Naive B cell (primary cell): ENCODE results near the gene PLA2G6. TPM values are rescaled to one million over a fixed set of nuclear protein-coding genes. Genes with fewer than 3 reads are reported as not detected.

Experiments used
- ATAC-seq, 2 donors: fragments of 150-1000 bp; cut with Tn5 transposase; 2 replicates each; pipeline ENCODE4 v1.10.0; 2021; ENCODE audit warnings: low read depth in 2 of 2, mild to moderate bottlenecking in 2 of 2, moderate library complexity in 2 of 2
- DNase-seq: peaks from one replicate; pipeline ENCODE4 v3.0.0; 2022
- H3K27ac Mint-ChIP-seq, 6 donors: one replicate each; pipeline ENCODE4 v1.8.0; 2020 to 2022; ENCODE audit warnings: mild to moderate bottlenecking in 6 of 6, mixed read lengths in 6 of 6, moderate library complexity in 5 of 6, inconsistent platforms in 2 of 6
- H3K27me3 Mint-ChIP-seq, 3 donors: one replicate each; pipeline ENCODE4 v1.8.0; 2021 to 2022; ENCODE audit warnings: mixed read lengths in 3 of 3, mild to moderate bottlenecking in 1 of 3
- H3K36me3 Mint-ChIP-seq, 2 donors: one replicate each; pipeline ENCODE4 v1.8.0; 2020 to 2022; ENCODE audit warnings: mixed read lengths in 2 of 2, inconsistent platforms in 1 of 2, mild to moderate bottlenecking in 1 of 2
- H3K4me1 Mint-ChIP-seq, 3 donors: one replicate each; pipeline ENCODE4 v1.8.0; 2020 to 2022; ENCODE audit warnings: mixed read lengths in 3 of 3, inconsistent platforms in 1 of 3, mild to moderate bottlenecking in 1 of 3, moderate library complexity in 1 of 3
- H3K4me3 Mint-ChIP-seq, 8 donors: one replicate each; pipeline ENCODE4 v1.8.0; 2020 to 2022; ENCODE audit warnings: mild to moderate bottlenecking in 8 of 8, mixed read lengths in 8 of 8, moderate library complexity in 8 of 8, inconsistent platforms in 2 of 8
- H3K9me3 Mint-ChIP-seq, 7 donors: one replicate each; pipeline ENCODE4 v1.8.0; 2020 to 2022; ENCODE audit warnings: mixed read lengths in 7 of 7, mild to moderate bottlenecking in 5 of 7, inconsistent platforms in 2 of 7, moderate library complexity in 1 of 7
- polyA plus RNA-seq, 6 donors: library from polyadenylated mRNA; unstranded; fragments of 300-500 nt; fragmentation: Illumina TruSeq; gene quantifications; one replicate each; pipeline ENCODE4 v1.2.3, GENCODE V29; 2021; ENCODE audit warnings: low read depth in 6 of 6

PLA2G6 gene
- polyA plus RNA-seq, 6 donors from 2014 or later = 2.7 to 7.6 (median 3.9) TPM; not detected in 1

DNA sequence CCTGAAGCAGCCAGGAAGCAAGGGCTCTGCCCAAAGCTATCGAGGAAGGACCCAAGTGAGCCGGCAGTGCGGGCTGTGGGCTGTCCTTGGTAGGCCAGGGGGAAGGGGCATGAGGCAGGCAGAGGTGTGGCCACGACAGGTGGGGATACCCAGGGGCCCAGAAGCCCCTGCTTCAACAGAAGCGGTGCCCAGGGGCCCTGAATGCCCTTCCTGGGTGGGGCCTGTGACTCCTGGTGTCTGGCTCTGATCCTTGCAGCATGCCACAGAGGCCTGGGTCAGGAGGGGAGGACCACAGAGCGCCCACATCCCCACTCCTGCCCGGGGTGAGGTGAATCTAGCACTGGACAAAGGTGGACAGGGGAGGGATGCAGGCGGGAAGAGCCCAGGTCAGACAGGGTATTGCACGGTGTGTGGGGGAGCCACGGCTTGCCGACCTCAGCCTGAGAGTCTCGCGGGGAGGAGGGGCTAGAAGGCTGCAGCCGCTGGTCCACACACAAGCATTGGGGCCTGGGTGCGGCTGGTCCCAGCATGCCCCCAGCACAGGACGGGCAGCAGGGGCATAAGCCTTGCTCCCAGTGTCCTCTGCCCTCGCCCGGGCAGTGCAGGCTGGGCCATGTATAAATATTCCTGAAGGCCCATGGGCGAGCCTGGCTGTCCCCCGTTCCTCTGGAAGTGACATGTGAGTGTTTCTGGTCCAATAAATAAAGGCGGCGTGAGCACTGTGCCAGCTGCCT is 39.2 kb upstream of the PLA2G6 start:
- DNase-seq (no peak), ATAC-seq (no peak)
- H3K9me3 Mint-ChIP-seq = no peaks in the 10 kb centered on the region
- peak overlapping the region in 2 of 6 donors; percentile 79 to 92 for H3K27ac Mint-ChIP-seq
- no peak overlapping the region for H3K4me3 Mint-ChIP-seq
- H3K36me3 Mint-ChIP-seq = peaks cover 0 to 7% of the 10 kb centered on the region in 2 donors
- no peaks in the 10 kb centered on the region for H3K27me3 Mint-ChIP-seq
- H3K4me1 Mint-ChIP-seq = no peaks in the 10 kb centered on the region

DNA sequence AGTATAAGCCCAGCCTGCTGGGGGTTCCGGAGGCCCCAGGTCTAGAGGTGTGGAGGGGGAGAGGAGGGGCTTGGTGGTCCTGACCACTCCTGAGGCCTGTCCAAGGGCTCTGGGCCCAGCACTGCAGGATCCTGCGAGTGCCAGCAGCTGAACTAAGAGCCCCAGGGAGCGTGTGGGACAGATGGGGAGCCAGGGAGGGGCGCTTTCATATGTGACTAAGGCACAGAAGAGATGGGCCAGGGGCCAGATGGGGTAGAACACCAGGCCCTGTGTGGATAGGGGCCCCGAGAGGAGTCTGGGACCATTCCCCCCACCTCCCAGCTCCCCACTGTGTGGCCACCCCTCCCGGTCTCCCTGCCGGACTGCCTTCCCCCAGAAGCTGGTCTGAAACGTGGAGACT is 38.5 kb upstream of the PLA2G6 start:
- ATAC-seq (no peak), DNase-seq (no peak)
- H3K4me1 Mint-ChIP-seq = peaks cover 0 to under 1% (median under 1%) of the 10 kb centered on the region in 3 donors
- peaks cover 0 to under 1% (median 0%) of the 10 kb centered on the region in 3 donors for H3K27me3 Mint-ChIP-seq
- H3K9me3 Mint-ChIP-seq = no peaks in the 10 kb centered on the region
- no peak overlapping the region for H3K4me3 Mint-ChIP-seq
- peaks cover 0 to 3% of the 10 kb centered on the region in 2 donors for H3K36me3 Mint-ChIP-seq
- H3K27ac Mint-ChIP-seq = no peak overlapping the region

GRCh38 chr22:38219632-38220031 is 38.0 kb upstream of the PLA2G6 start:
- Mint-ChIP-seq H3K4me3 (no peak overlapping the region), H3K9me3 (no peaks in the 10 kb centered on the region), H3K27ac (no peak overlapping the region), H3K4me1 (peaks cover 4 to 5% (median 4%) of the 10 kb centered on the region in 3 donors), H3K36me3 (no peaks in the 10 kb centered on the region), H3K27me3 (peaks cover 0 to 5% (median 0%) of the 10 kb centered on the region in 3 donors)
- DNase-seq = no peak
- ATAC-seq = no peak

GRCh38 chr22:38218661-38219622 is 37.3 kb upstream of the PLA2G6 start:
- no peaks in the 10 kb centered on the region for H3K36me3 Mint-ChIP-seq
- H3K27me3 Mint-ChIP-seq = peaks cover 0 to 5% (median 0%) of the 10 kb centered on the region in 3 donors
- H3K4me3 Mint-ChIP-seq = no peak overlapping the region
- H3K4me1 Mint-ChIP-seq = peaks cover 4 to 9% (median 5%) of the 10 kb centered on the region in 3 donors
- ATAC-seq (no peak), DNase-seq (no peak)
- no peaks in the 10 kb centered on the region for H3K9me3 Mint-ChIP-seq
- H3K27ac Mint-ChIP-seq = peak overlapping the region in 1 of 6 donors; percentile 36

DNA sequence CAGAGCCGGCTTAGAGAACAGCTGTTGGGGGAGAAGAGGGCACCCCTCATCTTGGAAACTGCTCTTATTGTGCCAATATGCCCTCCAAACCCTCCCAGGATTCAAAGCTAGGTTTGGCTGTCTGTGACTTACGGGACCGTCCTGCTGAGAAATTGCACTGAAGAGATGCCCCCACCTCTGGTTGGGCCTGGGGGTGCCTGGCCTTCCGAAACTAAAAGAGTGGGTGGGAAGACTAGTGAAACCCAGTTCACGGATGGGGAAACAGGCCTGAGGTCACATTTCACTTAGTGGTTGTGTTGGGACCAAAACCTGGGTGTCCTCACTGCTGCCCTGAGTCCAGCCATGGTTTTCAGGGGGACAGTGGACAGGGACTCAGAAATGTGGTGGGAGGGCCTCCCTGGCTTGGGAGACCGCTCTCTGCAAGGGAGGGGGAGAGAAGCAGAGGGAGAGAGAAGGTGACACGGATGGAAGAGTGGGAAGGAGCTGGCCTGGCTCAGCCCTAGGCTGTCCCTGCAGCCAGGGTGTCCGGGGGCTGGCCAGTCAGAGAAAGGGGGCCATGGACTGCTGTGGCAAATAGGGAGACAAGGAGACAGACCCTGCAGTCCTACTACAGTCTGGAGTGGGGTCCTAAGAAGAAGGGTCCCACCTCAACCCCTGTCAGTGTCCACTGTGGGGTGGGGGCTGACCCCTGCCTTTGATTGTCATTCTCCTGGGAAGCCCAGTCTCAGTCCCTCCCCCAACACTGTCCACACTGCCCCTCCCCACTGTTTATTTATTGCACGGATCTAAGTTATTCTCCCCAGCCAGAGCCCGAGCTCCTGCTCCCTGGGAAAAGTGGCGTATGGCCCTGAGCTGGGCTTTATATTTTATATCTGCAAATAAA is 33.8 kb upstream of the PLA2G6 start:
- DNase-seq (no peak), ATAC-seq (no peak)
- H3K27me3 Mint-ChIP-seq = peaks cover 0 to 9% (median 0%) of the 10 kb centered on the region in 3 donors
- no peaks in the 10 kb centered on the region for H3K36me3 Mint-ChIP-seq
- H3K27ac Mint-ChIP-seq = peak overlapping the region in 3 of 6 donors; percentile 29 to 72 (median 49)
- peaks cover 10 to 14% (median 12%) of the 10 kb centered on the region in 3 donors for H3K4me1 Mint-ChIP-seq
- H3K9me3 Mint-ChIP-seq = no peaks in the 10 kb centered on the region
- H3K4me3 Mint-ChIP-seq = peak overlapping the region in 6 of 8 donors; percentile 21 to 82 (median 60)

GRCh38 chr22:38214302-38215056 is 32.8 kb upstream of the PLA2G6 start:
- ATAC-seq (peak; percentile 76 to 82), DNase-seq (peak; percentile 54)
- Mint-ChIP-seq H3K27ac (peak overlapping the region in 2 of 6 donors; percentile 29 to 59), H3K4me1 (peaks cover 10 to 14% (median 12%) of the 10 kb centered on the region in 3 donors), H3K4me3 (peak overlapping the region in 7 of 8 donors; percentile 52 to 82 (median 70)), H3K9me3 (no peaks in the 10 kb centered on the region), H3K36me3 (no peaks in the 10 kb centered on the region), H3K27me3 (peaks cover 0 to 12% (median 0%) of the 10 kb centered on the region in 3 donors)

DNA sequence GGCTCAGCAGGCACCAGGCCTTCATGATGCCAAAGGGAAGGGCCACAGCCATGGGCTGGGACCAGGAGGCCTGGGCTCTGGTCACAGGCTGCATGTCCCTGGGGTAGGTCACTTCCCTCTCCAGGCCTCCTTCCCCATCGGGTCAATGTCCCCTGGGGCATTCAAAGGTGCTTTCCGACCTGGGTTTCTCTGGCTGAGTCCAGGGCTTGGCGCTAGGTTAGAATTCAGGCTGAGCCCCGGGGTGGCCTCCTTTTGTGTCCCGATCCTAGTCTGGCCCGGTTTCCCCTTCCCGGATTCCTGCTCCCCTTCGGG is 32.3 kb upstream of the PLA2G6 start:
- Mint-ChIP-seq H3K27ac (peak overlapping the region in 1 of 6 donors; percentile 59), H3K27me3 (peaks cover 0 to 12% (median 0%) of the 10 kb centered on the region in 3 donors), H3K4me3 (peak overlapping the region in 7 of 8 donors; percentile 46 to 82 (median 70)), H3K36me3 (no peaks in the 10 kb centered on the region), H3K9me3 (no peaks in the 10 kb centered on the region), H3K4me1 (peaks cover 10 to 14% (median 12%) of the 10 kb centered on the region in 3 donors)
- no peak for DNase-seq
- ATAC-seq = peak in 1 of 2 donors; percentile 4

GRCh38 chr22:38213319-38213989 is 31.8 kb upstream of the PLA2G6 start:
- DNase-seq (no peak), ATAC-seq (no peak)
- H3K27me3 Mint-ChIP-seq = peaks cover 0 to 12% (median 0%) of the 10 kb centered on the region in 3 donors
- H3K4me1 Mint-ChIP-seq = peaks cover 12 to 18% (median 12%) of the 10 kb centered on the region in 3 donors
- peak overlapping the region in 2 of 6 donors; percentile 81 to 93 for H3K27ac Mint-ChIP-seq
- H3K36me3 Mint-ChIP-seq = no peaks in the 10 kb centered on the region
- H3K4me3 Mint-ChIP-seq = peak overlapping the region in 6 of 8 donors; percentile 19 to 75 (median 44)
- H3K9me3 Mint-ChIP-seq = no peaks in the 10 kb centered on the region

- Mint-ChIP-seq H3K27me3 (peaks cover 0 to 12% (median 0%) of the 10 kb centered on the region in 3 donors), H3K4me3 (peak overlapping the region in 1 of 8 donors; percentile 24), H3K4me1 (peaks cover 12 to 24% (median 16%) of the 10 kb centered on the region in 3 donors), H3K36me3 (no peaks in the 10 kb centered on the region), H3K9me3 (no peaks in the 10 kb centered on the region), H3K27ac (peak overlapping the region in 1 of 6 donors; percentile 89)
- DNase-seq (no peak), ATAC-seq (no peak)
These were observed 30.8 kb upstream of the PLA2G6 start for GRCh38 chr22:38212442-38212841.

DNA sequence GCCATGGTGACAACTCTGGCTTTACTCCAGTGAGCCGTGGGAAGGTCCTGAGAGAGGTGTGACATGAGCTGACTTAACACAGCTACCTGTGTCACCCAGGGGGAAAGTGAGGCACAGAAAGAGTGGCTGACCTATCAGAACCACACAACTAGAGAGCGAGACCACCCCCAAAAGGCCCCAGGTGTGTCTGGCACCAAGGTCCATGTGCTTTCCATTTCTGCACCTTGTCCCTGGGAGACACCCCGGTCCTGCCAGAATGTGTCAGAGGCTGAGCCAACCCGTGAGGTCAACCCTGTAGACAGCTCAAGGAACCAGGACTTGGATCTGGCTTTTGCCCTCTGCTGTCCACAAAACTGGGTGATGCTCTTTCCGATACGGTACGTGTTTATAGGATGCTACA is 29.9 kb upstream of the PLA2G6 start:
- no peaks in the 10 kb centered on the region for H3K9me3 Mint-ChIP-seq
- peaks cover 12 to 24% (median 16%) of the 10 kb centered on the region in 3 donors for H3K4me1 Mint-ChIP-seq
- DNase-seq = no peak
- ATAC-seq = no peak
- H3K27ac Mint-ChIP-seq = no peak overlapping the region
- peaks cover 0 to 12% (median 0%) of the 10 kb centered on the region in 3 donors for H3K27me3 Mint-ChIP-seq
- no peaks in the 10 kb centered on the region for H3K36me3 Mint-ChIP-seq
- no peak overlapping the region for H3K4me3 Mint-ChIP-seq

- Mint-ChIP-seq H3K27me3 (peaks cover 0 to 7% (median 0%) of the 10 kb centered on the region in 3 donors), H3K4me3 (no peak overlapping the region), H3K36me3 (no peaks in the 10 kb centered on the region), H3K9me3 (no peaks in the 10 kb centered on the region), H3K27ac (peak overlapping the region in 1 of 6 donors; percentile 76), H3K4me1 (peaks cover 25 to 40% (median 26%) of the 10 kb centered on the region in 3 donors)
- no peak for DNase-seq
- ATAC-seq = no peak
These were observed 26.9 kb upstream of the PLA2G6 start for GRCh38 chr22:38208551-38208968.
